ENCODE results near the gene USP49.
A peak's percentile ranks its signal among the peaks of the same experiment; 100 is the strongest.

USP49 gene

GRCh38 chr6:41914869-41915530 lies 19.8 kb upstream of the USP49 start:
- H3K4me3 ChIP-seq (ENCODE audit: low read depth, low read length), result no peak overlapping the region
- TF ChIP-seq, protein P1, sequence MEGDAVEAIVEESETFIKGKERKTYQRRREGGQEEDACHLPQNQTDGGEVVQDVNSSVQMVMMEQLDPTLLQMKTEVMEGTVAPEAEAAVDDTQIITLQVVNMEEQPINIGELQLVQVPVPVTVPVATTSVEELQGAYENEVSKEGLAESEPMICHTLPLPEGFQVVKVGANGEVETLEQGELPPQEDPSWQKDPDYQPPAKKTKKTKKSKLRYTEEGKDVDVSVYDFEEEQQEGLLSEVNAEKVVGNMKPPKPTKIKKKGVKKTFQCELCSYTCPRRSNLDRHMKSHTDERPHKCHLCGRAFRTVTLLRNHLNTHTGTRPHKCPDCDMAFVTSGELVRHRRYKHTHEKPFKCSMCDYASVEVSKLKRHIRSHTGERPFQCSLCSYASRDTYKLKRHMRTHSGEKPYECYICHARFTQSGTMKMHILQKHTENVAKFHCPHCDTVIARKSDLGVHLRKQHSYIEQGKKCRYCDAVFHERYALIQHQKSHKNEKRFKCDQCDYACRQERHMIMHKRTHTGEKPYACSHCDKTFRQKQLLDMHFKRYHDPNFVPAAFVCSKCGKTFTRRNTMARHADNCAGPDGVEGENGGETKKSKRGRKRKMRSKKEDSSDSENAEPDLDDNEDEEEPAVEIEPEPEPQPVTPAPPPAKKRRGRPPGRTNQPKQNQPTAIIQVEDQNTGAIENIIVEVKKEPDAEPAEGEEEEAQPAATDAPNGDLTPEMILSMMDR (IDR thresholded peaks at IDR 0.05; ENCODE audit: low read depth, low read length, missing control alignments), result no peak
- no peak for DNase-seq (ENCODE audit: low read depth)

DNA sequence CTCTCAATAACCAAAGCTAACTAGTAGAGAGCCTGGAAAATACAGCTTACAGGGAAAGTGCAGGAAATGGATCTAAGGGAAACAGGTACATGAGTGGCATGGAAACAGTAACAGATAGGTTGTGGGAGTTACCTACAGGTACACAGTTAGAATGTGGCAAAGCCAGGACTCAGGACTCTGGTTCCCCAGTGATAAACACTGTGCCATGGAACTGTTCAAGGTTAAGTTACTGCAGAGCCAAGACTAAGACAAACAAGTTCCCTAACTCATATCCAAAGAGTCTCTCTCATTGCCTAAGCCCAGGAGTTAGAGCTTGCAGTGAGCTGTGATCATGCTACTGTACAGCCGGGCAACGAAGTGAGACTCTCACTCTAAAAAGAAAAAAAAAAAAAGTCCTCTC lies 19.2 kb upstream of the USP49 start:
- no peak for DNase-seq (ENCODE audit: low read depth)
- H3K4me3 ChIP-seq (ENCODE audit: low read depth, low read length), result no peak overlapping the region
- TF ChIP-seq, protein P1 (IDR thresholded peaks at IDR 0.05; ENCODE audit: low read depth, low read length, missing control alignments), result no peak

DNA sequence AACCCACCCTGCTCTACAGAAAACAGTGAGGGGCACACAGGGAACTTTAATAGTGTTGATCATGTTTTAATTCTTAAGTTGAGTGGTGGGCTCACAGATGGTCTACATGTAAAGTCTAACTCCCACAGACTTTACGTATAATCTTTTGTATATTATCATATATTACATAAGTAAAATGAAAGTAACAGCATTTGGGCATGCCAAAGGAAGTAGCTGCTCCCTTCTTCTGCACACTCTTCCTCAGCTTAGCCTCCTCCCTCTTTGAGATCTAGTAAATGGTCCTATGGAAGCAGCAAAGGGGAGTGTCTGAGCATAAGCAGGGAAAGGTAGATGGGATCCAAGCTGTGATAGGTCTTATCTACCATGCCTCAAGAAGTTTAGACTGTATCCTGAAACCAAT lies 14.6 kb upstream of the USP49 start:
- H3K4me3 ChIP-seq (ENCODE audit: low read depth, low read length), result no peak overlapping the region
- TF ChIP-seq, protein P1 (IDR thresholded peaks at IDR 0.05; ENCODE audit: low read depth, low read length, missing control alignments), result no peak
- no peak for DNase-seq (ENCODE audit: low read depth)

- TF ChIP-seq, protein P1 (IDR thresholded peaks at IDR 0.05; ENCODE audit: low read depth, low read length, missing control alignments), result peak; percentile 59
- DNase-seq (ENCODE audit: low read depth), result no peak
- H3K4me3 ChIP-seq (ENCODE audit: low read depth, low read length), result no peak overlapping the region
Observed at GRCh38 chr6:41901882-41902519, 6.8 kb upstream of the USP49 start.

- DNase-seq (ENCODE audit: low read depth), result no peak
- no peak overlapping the region for H3K4me3 ChIP-seq (ENCODE audit: low read depth, low read length)
- TF ChIP-seq, protein P1 (IDR thresholded peaks at IDR 0.05; ENCODE audit: low read depth, low read length, missing control alignments), result no peak
Observed at GRCh38 chr6:41900861-41901260, 5.7 kb upstream of the USP49 start.

GRCh38 chr6:41896281-41896680 lies 1.1 kb upstream of the USP49 start:
- peak overlapping the region; percentile 64; the same call in 1 of the 2 replicates for H3K4me3 ChIP-seq (ENCODE audit: low read depth, low read length)
- no peak for DNase-seq (ENCODE audit: low read depth)
- TF ChIP-seq, protein P1 (IDR thresholded peaks at IDR 0.05; ENCODE audit: low read depth, low read length, missing control alignments), result no peak
